Activated gamma-delta T cell treated with Interleukin-2 at 50 U/mL for 16 hours (primary cell): Measurements from ENCODE around the gene TCOF1.

Experiments used
- DNase-seq: peaks from one replicate; pipeline ENCODE4 v3.0.0-alpha.2; 2020

TCOF1 gene

GRCh38 chr5:150350524-150351344 lies 6.8 kb upstream of the TCOF1 start:
- peak; percentile 29 for DNase-seq

GRCh38 chr5:150352244-150353031 lies 5.1 kb upstream of the TCOF1 start:
- no peak for DNase-seq

DNA sequence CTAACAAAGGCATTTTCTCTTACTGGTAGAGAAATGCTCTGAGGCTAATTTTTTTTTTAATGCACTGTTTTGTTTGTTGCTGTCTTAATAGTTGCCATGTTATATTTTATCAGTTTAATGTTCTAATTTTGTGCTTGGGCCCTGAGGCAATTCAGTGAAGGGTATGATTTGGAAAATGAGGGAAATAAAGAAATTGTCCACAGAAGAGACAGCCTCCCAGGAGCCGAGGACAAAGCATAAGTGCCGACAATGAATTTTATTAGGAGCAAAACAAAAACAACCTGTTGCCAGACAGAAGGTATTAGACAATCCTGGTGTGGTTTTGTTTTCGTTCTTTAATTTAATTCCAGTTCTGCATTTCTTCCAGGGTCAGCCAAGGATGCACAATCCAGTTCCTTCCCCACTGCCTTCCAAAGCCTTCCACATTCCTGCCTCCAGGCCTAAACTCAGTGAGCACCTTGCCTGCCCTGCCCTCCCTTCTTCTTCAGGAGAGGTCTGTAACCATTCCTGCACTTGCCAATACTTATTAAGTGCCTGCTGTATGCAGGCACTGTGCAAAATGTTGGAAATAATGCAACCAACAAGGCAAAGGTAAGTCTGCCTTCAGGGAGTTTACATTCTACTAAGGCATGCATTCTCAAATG lies 4.3 kb upstream of the TCOF1 start:
- DNase-seq = no peak

- no peak for DNase-seq
These were observed 1.7 kb upstream of the TCOF1 start for GRCh38 chr5:150355791-150356190.

DNA sequence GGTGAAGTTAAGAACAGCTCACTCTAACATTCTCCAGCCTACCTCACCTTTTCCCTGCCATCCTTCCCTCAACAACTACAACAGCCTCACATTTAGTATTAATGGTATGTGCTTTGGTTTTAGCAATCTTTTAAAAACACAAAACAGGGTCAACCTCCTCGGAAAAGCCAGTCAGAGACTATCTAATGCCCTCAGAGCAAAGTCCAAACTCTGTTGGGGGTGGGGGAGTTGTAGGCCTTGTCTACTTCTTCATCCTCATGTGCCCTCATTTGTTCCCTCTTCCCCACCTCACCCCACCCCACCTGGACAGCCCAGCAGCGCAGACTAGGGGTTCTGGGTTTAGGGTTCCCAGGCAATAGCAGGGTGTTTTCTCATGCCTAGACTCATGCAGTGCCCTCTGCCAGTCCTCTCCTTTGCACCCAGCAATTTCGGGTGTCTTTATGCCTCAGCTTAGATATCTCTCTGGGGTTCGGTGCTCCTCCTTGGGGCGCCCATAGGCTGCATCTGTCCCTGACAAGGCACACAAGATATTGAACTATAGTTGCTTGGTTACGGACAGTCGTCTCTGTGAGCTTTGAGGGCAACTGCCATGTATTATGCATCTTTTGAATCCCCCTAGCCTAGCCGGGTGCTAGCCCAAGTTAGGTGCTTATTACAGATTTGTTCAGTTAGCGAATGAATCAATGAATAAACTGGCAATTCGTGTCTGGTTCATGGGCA lies 762 bp upstream of the TCOF1 start:
- DNase-seq = no peak

- DNase-seq = no peak
These were observed 981 bp downstream of the TCOF1 start for GRCh38 chr5:150358261-150359095.

DNA sequence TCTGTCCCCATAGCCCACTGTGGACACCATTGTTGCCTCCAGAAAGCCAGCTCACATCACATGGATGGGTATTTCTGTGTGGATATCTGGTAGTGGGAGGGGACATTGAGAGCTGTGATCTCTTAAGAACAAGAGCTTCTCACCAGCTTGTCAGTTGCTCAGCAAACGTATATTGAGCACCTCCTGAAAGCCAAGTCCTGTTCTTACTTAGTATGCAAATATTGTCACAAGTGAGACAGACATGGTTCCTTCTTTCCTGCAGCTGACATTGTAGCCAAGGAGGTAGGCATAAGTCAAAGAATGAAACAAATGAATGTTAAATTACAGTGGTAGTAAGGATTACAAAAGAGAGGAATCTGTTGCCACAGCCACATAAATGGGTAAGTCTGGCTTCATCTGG lies 3.8 kb downstream of the TCOF1 start:
- no peak for DNase-seq

DNA sequence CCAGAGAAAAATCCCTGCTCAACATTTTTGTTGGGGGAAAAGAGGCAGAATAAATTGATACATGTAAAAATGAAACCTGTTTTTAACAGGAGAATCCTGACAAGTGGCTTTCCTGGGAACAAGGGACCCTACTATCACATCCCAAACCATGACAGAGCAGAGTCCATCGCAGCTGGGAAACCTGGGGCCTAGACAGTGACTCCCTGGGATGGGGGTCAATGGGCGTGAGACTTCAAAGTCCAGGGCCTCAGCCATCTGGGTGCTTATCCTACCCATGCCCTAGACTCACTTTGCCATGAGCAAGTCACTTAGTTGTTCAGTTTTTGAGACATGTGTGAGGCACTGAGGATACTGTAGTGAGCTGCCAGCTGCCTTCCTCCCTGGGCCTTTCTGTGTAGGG lies 5.7 kb downstream of the TCOF1 start:
- DNase-seq = no peak

DNA sequence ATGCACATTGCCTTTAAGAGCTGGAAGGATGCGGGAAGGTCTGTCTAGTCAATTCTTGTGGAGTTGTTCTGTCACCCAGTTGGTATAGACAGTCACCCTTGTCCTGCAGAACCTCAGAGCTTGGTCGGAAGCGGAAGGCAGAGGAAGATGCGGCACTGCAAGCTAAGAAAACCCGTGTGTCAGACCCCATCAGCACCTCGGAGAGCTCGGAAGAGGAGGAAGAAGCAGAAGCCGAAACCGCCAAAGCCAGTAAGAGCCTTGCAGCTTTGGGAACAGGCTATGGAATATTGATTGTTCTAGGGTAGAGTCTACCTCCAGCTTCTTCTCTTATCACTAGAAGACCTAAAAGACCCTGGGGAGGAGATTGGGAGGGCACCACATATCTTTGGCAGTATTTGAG lies 6.5 kb downstream of the TCOF1 start:
- DNase-seq = no peak

DNA sequence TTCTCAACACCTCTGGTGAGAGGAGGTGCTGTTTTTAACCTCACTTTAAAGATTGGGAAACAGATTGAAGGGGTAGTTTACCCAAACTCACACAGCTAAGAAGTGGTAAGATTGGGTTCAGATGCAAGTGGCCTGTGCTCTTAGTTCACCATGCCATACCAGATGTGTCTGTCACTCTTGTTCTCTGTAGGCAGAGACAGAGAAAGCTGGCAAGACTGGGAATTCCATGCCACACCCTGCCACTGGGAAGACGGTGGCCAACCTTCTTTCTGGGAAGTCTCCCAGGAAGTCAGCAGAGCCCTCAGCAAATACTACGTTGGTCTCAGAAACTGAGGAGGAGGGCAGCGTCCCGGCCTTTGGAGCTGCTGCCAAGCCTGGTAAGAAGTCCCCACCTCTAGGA lies 11.0 kb downstream of the TCOF1 start:
- DNase-seq = no peak

DNA sequence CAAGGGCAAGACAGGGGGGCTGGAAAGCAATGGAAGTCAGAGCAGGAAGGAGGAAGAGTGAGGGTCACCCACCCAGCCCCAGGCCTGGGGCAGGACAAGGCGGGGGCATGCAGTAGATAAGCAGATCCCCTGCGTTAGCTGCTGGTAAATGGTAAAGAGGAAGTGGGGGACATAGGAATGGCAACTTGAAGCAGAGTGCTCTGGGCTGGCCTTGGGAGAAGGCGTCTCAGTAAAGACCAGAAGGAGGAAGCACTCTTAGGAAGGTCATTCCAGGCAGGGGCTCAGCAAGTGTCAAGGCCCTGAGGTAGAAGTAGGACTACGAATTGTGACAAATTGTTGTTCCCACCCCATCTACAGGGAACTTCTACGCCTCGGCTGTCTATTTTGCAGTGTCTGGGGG lies 15.1 kb downstream of the TCOF1 start:
- no peak for DNase-seq

DNA sequence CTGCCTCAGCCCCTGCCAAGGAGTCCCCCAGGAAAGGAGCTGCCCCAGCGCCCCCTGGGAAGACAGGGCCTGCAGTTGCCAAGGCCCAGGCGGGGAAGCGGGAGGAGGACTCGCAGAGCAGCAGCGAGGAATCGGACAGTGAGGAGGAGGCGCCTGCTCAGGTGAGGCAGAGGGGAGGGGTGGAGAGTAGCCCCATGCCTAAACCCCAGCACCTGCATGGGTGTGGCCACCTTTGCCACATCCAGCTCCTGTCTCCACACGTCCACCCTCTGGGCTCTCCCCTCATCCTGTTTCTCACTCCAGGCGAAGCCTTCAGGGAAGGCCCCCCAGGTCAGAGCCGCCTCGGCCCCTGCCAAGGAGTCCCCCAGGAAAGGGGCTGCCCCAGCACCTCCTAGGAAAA lies 17.2 kb downstream of the TCOF1 start:
- no peak for DNase-seq

- DNase-seq = peak; percentile 10
These were observed 19.6 kb downstream of the TCOF1 start for GRCh38 chr5:150376799-150377771.

- no peak for DNase-seq
These were observed 20.6 kb downstream of the TCOF1 start for GRCh38 chr5:150377964-150378694.

DNA sequence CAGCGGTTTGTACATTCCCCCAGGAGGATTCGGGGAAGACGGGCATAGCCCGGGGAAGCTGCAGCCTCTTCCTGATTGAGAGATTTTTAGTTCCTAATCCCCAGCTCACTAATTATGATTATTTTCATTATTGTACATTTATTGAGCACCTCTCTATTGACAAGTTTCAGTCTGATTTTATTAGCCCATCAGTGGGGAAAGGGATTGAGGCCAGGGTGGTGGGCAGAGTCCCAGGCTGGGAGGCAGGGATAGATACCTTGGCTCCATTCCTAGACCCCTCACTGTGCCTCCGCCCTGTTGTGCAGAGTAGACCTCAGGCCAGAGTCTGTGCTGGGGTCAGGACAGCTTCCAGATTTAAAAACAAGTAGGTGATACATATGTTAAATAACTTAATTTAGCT lies 27.2 kb downstream of the TCOF1 start:
- DNase-seq = no peak

DNA sequence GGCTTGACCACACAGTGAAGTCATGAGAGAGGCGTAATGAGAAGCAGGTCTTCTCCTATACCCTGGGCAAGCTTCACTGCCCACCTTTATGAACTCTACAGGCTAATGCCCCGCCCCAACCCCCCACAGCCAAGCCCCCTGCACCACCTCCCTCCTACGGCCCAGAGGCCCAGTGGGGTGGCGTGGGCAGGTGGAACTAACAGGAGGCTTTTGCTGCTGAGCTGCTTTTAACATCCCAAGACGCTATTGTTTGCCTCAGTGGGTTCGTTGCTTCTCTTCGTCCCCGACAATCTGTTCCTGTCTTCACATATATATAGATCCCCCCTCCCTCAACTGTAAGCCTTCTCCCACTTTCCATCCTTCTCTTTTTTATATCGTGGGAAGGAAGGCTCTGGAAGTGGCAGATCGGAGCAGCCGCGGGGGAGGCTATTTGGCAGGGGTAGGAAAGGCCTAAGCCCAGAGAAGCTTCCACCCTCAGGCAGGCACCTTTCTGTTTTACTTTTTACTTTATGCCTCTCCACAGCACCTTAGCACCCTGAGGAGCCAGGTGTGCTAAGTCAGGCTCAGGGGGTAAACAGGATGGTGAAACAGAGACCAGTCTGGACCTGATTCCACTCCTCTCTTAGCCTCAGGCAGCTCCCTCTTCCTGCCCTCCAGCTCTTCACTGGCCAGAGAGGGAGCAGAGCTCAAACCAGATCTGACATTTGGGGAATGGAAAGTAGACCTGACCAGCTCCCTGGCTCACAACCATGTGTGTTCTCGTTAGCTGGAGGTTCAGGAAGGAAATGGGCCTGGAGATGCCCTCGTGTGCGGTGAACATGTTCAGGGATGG lies 28.7 kb downstream of the TCOF1 start:
- DNase-seq = no peak

GRCh38 chr5:150389531-150390266 lies 32.2 kb downstream of the TCOF1 start:
- DNase-seq = no peak

GRCh38 chr5:150391064-150391834 lies 33.8 kb downstream of the TCOF1 start:
- no peak for DNase-seq
